ENCODE results near the gene CCNYL1.
A peak's percentile ranks its signal among the peaks of the same experiment; 100 is the strongest.

Gene CCNYL1

GRCh38 chr2:207777124-207777523 lies 65.7 kb downstream of the CCNYL1 start:
- Histone ChIP-seq H3K27ac (ENCODE audit: low read depth, low read length) (no peak overlapping the region), H3K36me3 (ENCODE audit: control insufficient read depth, insufficient read depth, low read length) (no peaks in the 10 kb centered on the region), H3K9me3 (ENCODE audit: control insufficient read depth, insufficient read depth, low read length) (no peaks in the 10 kb centered on the region), H3K4me1 (ENCODE audit: control insufficient read depth, insufficient read depth, low read length) (peaks cover 15% of the 10 kb centered on the region), H3K4me3 (ENCODE audit: low read depth, low read length) (no peak overlapping the region), H3K27me3 (ENCODE audit: control insufficient read depth, insufficient read depth, low read length) (no peaks in the 10 kb centered on the region), H3K9ac (ENCODE audit: low read depth, low read length) (no peak overlapping the region)

GRCh38 chr2:207778298-207778882 lies 67.0 kb downstream of the CCNYL1 start:
- Histone ChIP-seq H3K4me1 (ENCODE audit: control insufficient read depth, insufficient read depth, low read length) (peaks cover 5% of the 10 kb centered on the region), H3K27me3 (ENCODE audit: control insufficient read depth, insufficient read depth, low read length) (no peaks in the 10 kb centered on the region), H3K9ac (ENCODE audit: low read depth, low read length) (no peak overlapping the region), H3K36me3 (ENCODE audit: control insufficient read depth, insufficient read depth, low read length) (no peaks in the 10 kb centered on the region), H3K9me3 (ENCODE audit: control insufficient read depth, insufficient read depth, low read length) (no peaks in the 10 kb centered on the region), H3K27ac (ENCODE audit: low read depth, low read length) (no peak overlapping the region), H3K4me3 (ENCODE audit: low read depth, low read length) (no peak overlapping the region)

- H3K9me3 ChIP-seq (ENCODE audit: control insufficient read depth, insufficient read depth, low read length) = no peaks in the 10 kb centered on the region
- H3K27me3 ChIP-seq (ENCODE audit: control insufficient read depth, insufficient read depth, low read length) = no peaks in the 10 kb centered on the region
- H3K36me3 ChIP-seq (ENCODE audit: control insufficient read depth, insufficient read depth, low read length) = no peaks in the 10 kb centered on the region
- no peak overlapping the region for H3K9ac ChIP-seq (ENCODE audit: low read depth, low read length)
- H3K4me1 ChIP-seq (ENCODE audit: control insufficient read depth, insufficient read depth, low read length) = peaks cover 5% of the 10 kb centered on the region; the same call in 1 of the 2 replicates
- no peak overlapping the region for H3K27ac ChIP-seq (ENCODE audit: low read depth, low read length)
- no peak overlapping the region for H3K4me3 ChIP-seq (ENCODE audit: low read depth, low read length)
These were observed 68.1 kb downstream of the CCNYL1 start for GRCh38 chr2:207779523-207779922.

GRCh38 chr2:207782238-207783030 lies 71.0 kb downstream of the CCNYL1 start:
- Histone ChIP-seq H3K36me3 (ENCODE audit: control insufficient read depth, insufficient read depth, low read length) (no peaks in the 10 kb centered on the region), H3K27me3 (ENCODE audit: control insufficient read depth, insufficient read depth, low read length) (no peaks in the 10 kb centered on the region), H3K4me3 (ENCODE audit: low read depth, low read length) (no peak overlapping the region), H3K9me3 (ENCODE audit: control insufficient read depth, insufficient read depth, low read length) (no peaks in the 10 kb centered on the region), H3K4me1 (ENCODE audit: control insufficient read depth, insufficient read depth, low read length) (peaks cover 5% of the 10 kb centered on the region; the same call in 1 of the 2 replicates), H3K9ac (ENCODE audit: low read depth, low read length) (no peak overlapping the region), H3K27ac (ENCODE audit: low read depth, low read length) (no peak overlapping the region)

DNA sequence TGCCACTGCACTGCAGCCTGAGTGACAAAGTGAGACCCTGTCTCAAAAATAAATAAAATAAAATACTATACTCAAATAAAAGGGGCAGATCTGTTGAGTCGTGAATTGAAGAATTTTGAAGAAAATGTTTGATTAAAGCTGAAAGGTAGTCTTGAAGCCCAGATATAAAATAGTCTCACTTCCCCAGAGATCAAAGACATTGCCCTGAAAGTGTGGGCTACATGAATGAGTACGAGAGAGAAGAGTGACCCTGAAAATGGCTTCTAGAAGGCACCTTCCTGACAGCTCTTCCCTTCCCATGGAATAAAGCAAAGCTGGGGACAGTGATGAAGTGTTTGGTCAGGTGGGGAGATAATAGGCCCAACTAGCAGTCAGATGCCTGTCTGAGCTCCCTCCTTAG lies 72.1 kb downstream of the CCNYL1 start:
- Histone ChIP-seq H3K4me1 (ENCODE audit: control insufficient read depth, insufficient read depth, low read length) (peaks cover 5% of the 10 kb centered on the region; the same call in 1 of the 2 replicates), H3K4me3 (ENCODE audit: low read depth, low read length) (no peak overlapping the region), H3K27ac (ENCODE audit: low read depth, low read length) (no peak overlapping the region), H3K36me3 (ENCODE audit: control insufficient read depth, insufficient read depth, low read length) (no peaks in the 10 kb centered on the region), H3K9me3 (ENCODE audit: control insufficient read depth, insufficient read depth, low read length) (no peaks in the 10 kb centered on the region), H3K9ac (ENCODE audit: low read depth, low read length) (no peak overlapping the region), H3K27me3 (ENCODE audit: control insufficient read depth, insufficient read depth, low read length) (no peaks in the 10 kb centered on the region)

DNA sequence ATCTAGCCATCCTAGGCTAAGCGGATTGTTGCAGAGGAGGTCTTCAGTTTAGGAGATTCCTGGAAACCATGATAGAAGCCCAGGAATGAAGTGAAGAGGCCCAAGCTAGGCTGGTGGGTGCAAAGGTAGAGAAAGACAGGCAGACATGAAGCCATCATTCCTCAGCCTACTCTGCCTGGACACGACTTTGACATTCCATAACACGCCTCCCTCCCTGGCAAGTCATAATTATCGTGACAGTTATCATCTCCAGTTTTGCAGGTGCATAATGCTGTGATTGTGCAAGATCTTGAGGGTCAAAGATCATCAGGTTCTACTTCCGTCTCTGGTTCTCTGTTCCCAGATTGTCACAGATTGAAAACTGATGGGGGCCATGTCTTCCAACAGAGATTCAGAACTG lies 73.5 kb downstream of the CCNYL1 start:
- H3K4me1 ChIP-seq (ENCODE audit: control insufficient read depth, insufficient read depth, low read length) = peaks cover 2% of the 10 kb centered on the region; the same call in 1 of the 2 replicates
- no peak overlapping the region for H3K4me3 ChIP-seq (ENCODE audit: low read depth, low read length)
- no peaks in the 10 kb centered on the region for H3K36me3 ChIP-seq (ENCODE audit: control insufficient read depth, insufficient read depth, low read length)
- no peaks in the 10 kb centered on the region for H3K9me3 ChIP-seq (ENCODE audit: control insufficient read depth, insufficient read depth, low read length)
- no peak overlapping the region for H3K27ac ChIP-seq (ENCODE audit: low read depth, low read length)
- no peaks in the 10 kb centered on the region for H3K27me3 ChIP-seq (ENCODE audit: control insufficient read depth, insufficient read depth, low read length)
- no peak overlapping the region for H3K9ac ChIP-seq (ENCODE audit: low read depth, low read length)

- no peaks in the 10 kb centered on the region for H3K36me3 ChIP-seq (ENCODE audit: control insufficient read depth, insufficient read depth, low read length)
- H3K4me3 ChIP-seq (ENCODE audit: low read depth, low read length) = no peak overlapping the region
- H3K9ac ChIP-seq (ENCODE audit: low read depth, low read length) = no peak overlapping the region
- no peaks in the 10 kb centered on the region for H3K9me3 ChIP-seq (ENCODE audit: control insufficient read depth, insufficient read depth, low read length)
- H3K4me1 ChIP-seq (ENCODE audit: control insufficient read depth, insufficient read depth, low read length) = peaks cover 6% of the 10 kb centered on the region; the same call in 1 of the 2 replicates
- H3K27ac ChIP-seq (ENCODE audit: low read depth, low read length) = no peak overlapping the region
- H3K27me3 ChIP-seq (ENCODE audit: control insufficient read depth, insufficient read depth, low read length) = no peaks in the 10 kb centered on the region
These were observed 75.6 kb downstream of the CCNYL1 start for GRCh38 chr2:207787017-207787416.

DNA sequence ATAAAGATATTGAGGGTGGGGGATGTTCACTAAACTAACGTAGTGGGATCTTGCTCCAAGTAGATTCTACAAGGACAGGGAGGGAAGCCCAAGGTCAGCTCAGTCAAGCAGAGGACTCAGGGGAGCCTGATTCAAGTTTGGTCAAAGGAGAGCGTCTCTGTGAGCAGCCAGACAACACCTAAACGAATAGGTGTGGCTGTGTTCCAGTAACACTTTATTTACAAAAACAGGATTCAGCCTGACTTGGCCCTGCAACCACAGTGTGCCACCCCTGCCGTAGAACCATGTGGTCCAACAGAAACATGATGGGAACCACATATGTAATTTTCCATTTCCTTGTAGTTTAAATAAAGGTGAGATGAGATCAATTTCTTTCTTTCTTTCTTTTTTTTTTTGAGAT lies 76.4 kb downstream of the CCNYL1 start:
- no peak overlapping the region for H3K9ac ChIP-seq (ENCODE audit: low read depth, low read length)

GRCh38 chr2:207790898-207791297 lies 79.5 kb downstream of the CCNYL1 start:
- no peak overlapping the region for H3K4me3 ChIP-seq (ENCODE audit: low read depth, low read length)
- H3K27me3 ChIP-seq (ENCODE audit: control insufficient read depth, insufficient read depth, low read length) = no peaks in the 10 kb centered on the region
- H3K27ac ChIP-seq (ENCODE audit: low read depth, low read length) = no peak overlapping the region
- no peak overlapping the region for H3K9ac ChIP-seq (ENCODE audit: low read depth, low read length)
- peaks cover 10% of the 10 kb centered on the region for H3K4me1 ChIP-seq (ENCODE audit: control insufficient read depth, insufficient read depth, low read length)
- no peaks in the 10 kb centered on the region for H3K9me3 ChIP-seq (ENCODE audit: control insufficient read depth, insufficient read depth, low read length)
- H3K36me3 ChIP-seq (ENCODE audit: control insufficient read depth, insufficient read depth, low read length) = no peaks in the 10 kb centered on the region

More for the DNA sequence above, 76.4 kb downstream of the CCNYL1 start:
- Histone ChIP-seq H3K9me3 (ENCODE audit: control insufficient read depth, insufficient read depth, low read length) (no peaks in the 10 kb centered on the region), H3K36me3 (ENCODE audit: control insufficient read depth, insufficient read depth, low read length) (no peaks in the 10 kb centered on the region), H3K4me1 (ENCODE audit: control insufficient read depth, insufficient read depth, low read length) (peaks cover 10% of the 10 kb centered on the region), H3K27ac (ENCODE audit: low read depth, low read length) (no peak overlapping the region), H3K4me3 (ENCODE audit: low read depth, low read length) (no peak overlapping the region), H3K27me3 (ENCODE audit: control insufficient read depth, insufficient read depth, low read length) (no peaks in the 10 kb centered on the region)

- Histone ChIP-seq H3K4me3 (ENCODE audit: low read depth, low read length) (no peak overlapping the region), H3K9me3 (ENCODE audit: control insufficient read depth, insufficient read depth, low read length) (no peaks in the 10 kb centered on the region), H3K27ac (ENCODE audit: low read depth, low read length) (no peak overlapping the region), H3K9ac (ENCODE audit: low read depth, low read length) (no peak overlapping the region), H3K27me3 (ENCODE audit: control insufficient read depth, insufficient read depth, low read length) (no peaks in the 10 kb centered on the region), H3K4me1 (ENCODE audit: control insufficient read depth, insufficient read depth, low read length) (peaks cover 15% of the 10 kb centered on the region), H3K36me3 (ENCODE audit: control insufficient read depth, insufficient read depth, low read length) (no peaks in the 10 kb centered on the region)
These were observed 80.3 kb downstream of the CCNYL1 start for GRCh38 chr2:207791579-207792243.

GRCh38 chr2:207792244-207792785 lies 80.9 kb downstream of the CCNYL1 start:
- H3K9ac ChIP-seq (ENCODE audit: low read depth, low read length) = peak overlapping the region; percentile 39

More at GRCh38 chr2:207792244-207792785, 80.9 kb downstream of the CCNYL1 start:
- H3K27ac ChIP-seq (ENCODE audit: low read depth, low read length) = peak overlapping the region; percentile 95
- H3K9me3 ChIP-seq (ENCODE audit: control insufficient read depth, insufficient read depth, low read length) = no peaks in the 10 kb centered on the region
- H3K27me3 ChIP-seq (ENCODE audit: control insufficient read depth, insufficient read depth, low read length) = no peaks in the 10 kb centered on the region
- no peaks in the 10 kb centered on the region for H3K36me3 ChIP-seq (ENCODE audit: control insufficient read depth, insufficient read depth, low read length)
- H3K4me3 ChIP-seq (ENCODE audit: low read depth, low read length) = no peak overlapping the region
- peaks cover 21% of the 10 kb centered on the region for H3K4me1 ChIP-seq (ENCODE audit: control insufficient read depth, insufficient read depth, low read length)

Data from HUES48 (cell line).